ENCODE measurements around the gene OR6J1.

- no peak for TF ChIP-seq CTCF (IDR thresholded peaks at IDR 0.05; ENCODE audit: control extremely low read depth in 1 of 3, insufficient read depth in 1 of 3, low read depth in 1 of 3, low read length in 3 of 3)
- no peak for TF ChIP-seq TEAD4 (IDR thresholded peaks at IDR 0.05; ENCODE audit: low read depth, low read length)
- TF ChIP-seq POLR2AphosphoS5 (IDR thresholded peaks at IDR 0.05; ENCODE audit: low read depth, low read length): no peak
- TF ChIP-seq POLR2A (IDR thresholded peaks at IDR 0.05; ENCODE audit: control extremely low read depth in 1 of 2, low read depth in 2 of 2, low read length in 2 of 2): no peak
- no peak for TF ChIP-seq RFX5 (IDR thresholded peaks at IDR 0.05; ENCODE audit: borderline replicate concordance, low read depth, low read length)
- no peak for TF ChIP-seq ASH2L (IDR thresholded peaks at IDR 0.05; ENCODE audit: low read length)
- TF ChIP-seq CHD1 (IDR thresholded peaks at IDR 0.05; ENCODE audit: low read depth, low read length): no peak
- no peak for TF ChIP-seq ATF2 (IDR thresholded peaks at IDR 0.05; ENCODE audit: low read length)
- TF ChIP-seq SIN3A (conservative IDR thresholded peaks at IDR 0.05 in 1 of 2, IDR thresholded peaks at IDR 0.05 in 1 of 2; ENCODE audit: low read depth in 1 of 2, low read length in 2 of 2): no peak
- TF ChIP-seq GABPA (IDR thresholded peaks at IDR 0.05; ENCODE audit: borderline replicate concordance, insufficient read depth, low read length): no peak
- no peak for TF ChIP-seq SP4 (IDR thresholded peaks at IDR 0.05; ENCODE audit: low read length)
- no peak for TF ChIP-seq SP1 (IDR thresholded peaks at IDR 0.05; ENCODE audit: low read depth, low read length)
- no peak for TF ChIP-seq SP2 (IDR thresholded peaks at IDR 0.05; ENCODE audit: low read length)
These were observed 7.4 kb upstream of the OR6J1 start for GRCh38 chr14:22651586-22651985.
